Keratinocyte (primary cell): ENCODE data around the gene CXCL5. TPM values are rescaled to one million over a fixed set of nuclear protein-coding genes. Genes with fewer than 3 reads are reported as not detected.

ENCODE experiments used
- DNase-seq: peaks from one replicate; pipeline ENCODE4 v3.0.0-alpha.2; 2011; ENCODE audit warnings: low read depth, missing footprints, low spot score
- FAIRE-seq: peaks from 2 replicates; lab custom pipeline; 2011; peaks lifted over from hg19 to GRCh38; lab: Jason Lieb, UNC
- H2AFZ ChIP-seq: 2 replicates; pipeline ENCODE4 v1.6.0; 2012; ENCODE audit warnings: low read length, control low read depth, inconsistent platforms; ENCODE audit not compliant: control insufficient read depth
- H3K27ac ChIP-seq: 2 replicates; pipeline ENCODE4 v1.5.1; 2011; ENCODE audit warnings: low read length; ENCODE audit not compliant: control insufficient read depth, insufficient read depth
- H3K27me3 ChIP-seq: 3 replicates; pipeline ENCODE4 v1.6.0; 2011; ENCODE audit warnings: low read length; ENCODE audit not compliant: control insufficient read depth, insufficient read depth; ENCODE audit errors: extremely low read depth
- H3K36me3 ChIP-seq, 2 experiments: 2 replicates in 1 of 2; 3 replicates in 1 of 2; pipeline ENCODE4 v1.5.1; 2011; ENCODE audit warnings: low read length in 2 of 2, mild to moderate bottlenecking in 1 of 2; ENCODE audit not compliant: control insufficient read depth in 2 of 2, insufficient read depth in 2 of 2; ENCODE audit errors: extremely low read depth in 1 of 2
- H3K4me1 ChIP-seq: 3 replicates; pipeline ENCODE4 v1.5.1; 2011; ENCODE audit warnings: low read length; ENCODE audit not compliant: control insufficient read depth, insufficient read depth; ENCODE audit errors: extremely low read depth
- H3K4me2 ChIP-seq: 3 replicates; pipeline ENCODE4 v1.6.0; 2011; ENCODE audit warnings: low read depth, low read length; ENCODE audit not compliant: control insufficient read depth, insufficient read depth; ENCODE audit errors: extremely low read depth
- H3K4me3 ChIP-seq, 3 experiments: fragments of 200-600 bp in 1 of 3; sonication (generic) in 1 of 3; 2 replicates in 2 of 3; 3 replicates in 1 of 3; pipeline ENCODE4 v1.5.1; 2011 to 2016; ENCODE audit warnings: low read length in 3 of 3, mild to moderate bottlenecking in 3 of 3, control low read depth in 2 of 3, inconsistent platforms in 1 of 3, low read depth in 1 of 3, mixed read lengths in 1 of 3, mixed run types in 1 of 3, moderate library complexity in 1 of 3; ENCODE audit not compliant: control insufficient read depth in 2 of 3, insufficient read depth in 2 of 3; ENCODE audit errors: extremely low read depth in 1 of 3
- H3K79me2 ChIP-seq: 2 replicates; pipeline ENCODE4 v1.6.0; 2012; ENCODE audit warnings: low read length; ENCODE audit not compliant: control insufficient read depth, insufficient read depth
- H3K9ac ChIP-seq: 3 replicates; pipeline ENCODE4 v1.6.0; 2011; ENCODE audit warnings: low read length; ENCODE audit not compliant: control insufficient read depth, insufficient read depth; ENCODE audit errors: extremely low read depth
- H3K9me1 ChIP-seq: 3 replicates; pipeline ENCODE4 v1.6.0; 2011; ENCODE audit warnings: low read length; ENCODE audit not compliant: control insufficient read depth, insufficient read depth; ENCODE audit errors: extremely low read depth
- H3K9me3 ChIP-seq: 2 replicates; pipeline ENCODE4 v1.5.1; 2012; ENCODE audit warnings: low read depth, low read length; ENCODE audit not compliant: control insufficient read depth
- H4K20me1 ChIP-seq: 3 replicates; pipeline ENCODE4 v1.6.0; 2011; ENCODE audit warnings: low read length; ENCODE audit not compliant: control insufficient read depth, insufficient read depth; ENCODE audit errors: extremely low read depth
- CTCF ChIP-seq, 3 experiments: IDR thresholded peaks in 1 of 3; conservative IDR thresholded peaks in 1 of 3; optimal IDR thresholded peaks in 1 of 3; 2 replicates in 2 of 3; 3 replicates in 1 of 3; pipeline versions ENCODE3 to v1.5.1; 2011; ENCODE audit warnings: low read length in 3 of 3, mild to moderate bottlenecking in 3 of 3, moderate library complexity in 2 of 3, control low read depth in 1 of 3, inconsistent platforms in 1 of 3; ENCODE audit not compliant: insufficient read depth in 2 of 3; ENCODE audit errors: extremely low read depth in 1 of 3
- EZH2 ChIP-seq: IDR thresholded peaks from one replicate; pipeline ENCODE4 v1.6.1; 2012; ENCODE audit warnings: inconsistent platforms, mild to moderate bottlenecking, low read length, moderate library complexity
- dilution Hi-C: fragments of 300-500 bp; cut with MboI; formaldehyde crosslinking; loops from one replicate; pipeline ENCODE4 v1.7.0; 2020; ENCODE audit warnings: low sequenced_read_pairs; ENCODE audit not compliant: extremely low pct_ligation_motif_present
- polyA plus RNA-seq, 5 experiments: library from polyadenylated mRNA; depleted of rRNA in 3 of 5; stranded (reverse) in 3 of 5; stranded (forward) in 1 of 5; unstranded in 1 of 5; fragments of >200 nt; gene quantifications; 1 replicate in 1 of 5; 2 replicates in 3 of 5; 3 replicates in 1 of 5; pipeline versions ENCODE4 v1.2.1 to v1.2.3, GENCODE V29; 2011 to 2012; ENCODE audit warnings: missing spikeins in 2 of 5, low read depth in 1 of 5, low replicate concordance in 1 of 5

Gene CXCL5
- polyA plus RNA-seq, 1 donor (not counting 4 experiments of a cell fraction or from before 2014, with no cell fraction given) = 0.76 TPM

DNA sequence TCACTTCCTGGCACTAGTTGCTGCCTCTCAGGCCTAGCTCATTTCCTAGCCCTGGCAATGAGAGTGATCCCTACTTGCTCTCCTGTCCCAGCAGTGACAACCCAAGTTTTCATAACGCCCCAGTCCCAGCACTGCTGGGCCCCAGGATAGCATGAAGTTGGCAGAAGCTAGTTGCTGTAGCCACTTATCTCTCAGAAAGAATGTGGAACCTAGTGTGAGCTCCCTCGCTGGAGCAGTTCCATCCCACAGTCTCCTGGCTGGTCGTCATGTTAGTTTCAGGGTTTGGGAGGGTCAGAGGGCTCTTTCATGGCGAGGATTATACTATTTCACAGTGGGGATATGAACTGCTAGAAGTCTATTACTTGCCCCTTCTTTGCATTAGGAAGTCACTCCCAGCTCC is 21.8 kb downstream of the CXCL5 start:
- TF ChIP-seq EZH2 = no peak
- no peak for TF ChIP-seq CTCF (optimal IDR thresholded peaks at IDR 0.05 in 1 of 3, IDR thresholded peaks at IDR 0.05 in 1 of 3, conservative IDR thresholded peaks at IDR 0.05 in 1 of 3; ENCODE audit: extremely low read depth in 1 of 3, insufficient read depth in 2 of 3, low read length in 3 of 3)
- Histone ChIP-seq H3K36me3 (no peaks in the 10 kb centered on the region), H3K27me3 (no peaks in the 10 kb centered on the region), H4K20me1 (no peaks in the 10 kb centered on the region), H3K9me3 (no peaks in the 10 kb centered on the region), H2AFZ (no peak overlapping the region), H3K9ac (no peak overlapping the region), H3K79me2 (no peaks in the 10 kb centered on the region), H3K4me1 (peaks cover 7% of the 10 kb centered on the region), H3K4me2 (no peak overlapping the region), H3K4me3 (no peak overlapping the region), H3K27ac (no peak overlapping the region), H3K9me1 (no peaks in the 10 kb centered on the region)
- dilution Hi-C loops = no loop called here
- FAIRE-seq (no peak), DNase-seq (no peak)

DNA sequence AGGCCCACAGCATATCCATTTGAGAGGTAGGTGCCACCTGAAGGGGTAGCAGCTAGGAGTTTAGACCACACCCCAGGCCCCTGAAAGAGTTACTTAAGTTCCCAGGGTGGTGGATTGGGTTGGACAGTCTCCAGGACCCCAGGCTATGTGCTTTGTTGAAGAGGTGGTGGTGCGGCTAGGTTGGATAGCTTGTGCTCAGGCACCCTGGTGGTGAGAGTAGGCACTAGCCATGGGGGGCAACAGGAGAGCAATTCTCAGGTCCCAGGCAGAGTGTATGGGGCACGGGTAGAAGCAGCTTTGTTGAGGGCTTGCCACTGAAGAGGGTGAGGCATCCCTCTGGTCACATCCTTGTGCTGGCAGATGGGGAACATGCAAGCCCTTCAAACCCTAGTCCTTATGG is 22.3 kb downstream of the CXCL5 start:
- Histone ChIP-seq H3K4me3 (no peak overlapping the region), H3K9me3 (no peaks in the 10 kb centered on the region), H3K4me2 (no peak overlapping the region), H2AFZ (no peak overlapping the region), H3K9me1 (no peaks in the 10 kb centered on the region), H3K27me3 (no peaks in the 10 kb centered on the region), H3K36me3 (no peaks in the 10 kb centered on the region), H4K20me1 (no peaks in the 10 kb centered on the region), H3K4me1 (peaks cover 7% of the 10 kb centered on the region), H3K9ac (no peak overlapping the region), H3K79me2 (no peaks in the 10 kb centered on the region), H3K27ac (no peak overlapping the region)
- TF ChIP-seq EZH2 (no peak), CTCF (optimal IDR thresholded peaks at IDR 0.05 in 1 of 3, IDR thresholded peaks at IDR 0.05 in 1 of 3, conservative IDR thresholded peaks at IDR 0.05 in 1 of 3; ENCODE audit: extremely low read depth in 1 of 3, insufficient read depth in 2 of 3, low read length in 3 of 3) (no peak)
- dilution Hi-C loops = no loop called here
- FAIRE-seq = no peak
- DNase-seq = no peak
